ENCODE measurements around the gene TRAF2. TPM values are rescaled to one million over a fixed set of nuclear protein-coding genes. Genes with fewer than 3 reads are reported as not detected.
"Not testable (repeated sequence)": the region's sequence is repeated elsewhere in the genome, so short reads cannot be mapped to it uniquely, and the experiment has no call there.

The TRAF2 gene
- total RNA-seq, 1 experiment from 2014 or later: 8.1 TPM

DNA sequence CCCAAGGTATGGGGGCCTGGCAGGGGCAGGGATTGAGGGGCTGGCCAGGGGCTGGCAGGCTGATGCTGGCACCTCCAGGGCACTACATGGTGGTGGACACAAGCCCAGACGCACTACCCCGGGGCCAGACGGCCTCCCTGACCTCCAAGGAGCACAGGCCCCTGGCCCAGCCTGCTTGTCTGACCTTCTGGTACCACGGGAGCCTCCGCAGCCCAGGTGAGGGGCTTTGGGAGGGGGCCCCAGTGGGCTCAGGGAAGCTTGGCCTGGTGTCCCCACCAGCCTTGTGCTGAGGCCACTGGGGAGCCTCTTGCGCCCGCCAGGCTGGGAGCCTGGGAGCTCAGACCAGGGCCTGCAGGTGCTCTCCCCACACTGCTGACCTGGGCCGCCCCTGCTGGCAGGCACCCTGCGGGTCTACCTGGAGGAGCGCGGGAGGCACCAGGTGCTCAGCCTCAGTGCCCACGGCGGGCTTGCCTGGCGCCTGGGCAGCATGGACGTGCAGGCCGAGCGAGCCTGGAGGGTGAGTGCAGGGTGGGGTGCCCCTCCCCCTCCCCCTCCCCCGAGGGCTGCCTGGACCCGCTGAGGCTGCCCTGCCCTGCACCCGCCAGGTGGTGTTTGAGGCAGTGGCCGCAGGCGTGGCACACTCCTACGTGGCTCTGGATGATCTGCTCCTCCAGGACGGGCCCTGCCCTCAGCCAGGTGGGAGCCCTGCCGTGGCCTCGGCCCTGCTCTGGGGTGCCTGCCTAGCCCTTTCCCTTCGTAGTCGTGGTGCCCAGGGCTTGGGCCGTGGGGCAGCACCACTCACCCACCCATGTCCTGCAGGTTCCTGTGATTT, 28.5 kb upstream of the TRAF2 start:
- DNase-seq (ENCODE audit: low spot score): no peak

DNA sequence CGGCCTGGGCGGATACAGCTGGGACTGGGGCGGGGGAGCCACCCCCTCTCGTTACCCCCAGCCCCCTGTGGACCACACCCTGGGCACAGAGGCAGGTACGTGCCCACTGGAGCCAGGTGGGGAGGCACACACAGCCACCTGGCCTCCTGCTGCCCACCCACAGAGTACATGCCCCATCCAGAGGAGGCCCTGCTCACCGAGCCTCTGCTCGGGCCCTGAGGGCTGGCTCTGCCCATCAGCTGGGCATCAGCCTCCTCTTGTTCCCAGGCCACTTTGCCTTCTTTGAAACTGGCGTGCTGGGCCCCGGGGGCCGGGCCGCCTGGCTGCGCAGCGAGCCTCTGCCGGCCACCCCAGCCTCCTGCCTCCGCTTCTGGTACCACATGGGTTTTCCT, 27.9 kb upstream of the TRAF2 start:
- no peak for DNase-seq (ENCODE audit: low spot score)

DNA sequence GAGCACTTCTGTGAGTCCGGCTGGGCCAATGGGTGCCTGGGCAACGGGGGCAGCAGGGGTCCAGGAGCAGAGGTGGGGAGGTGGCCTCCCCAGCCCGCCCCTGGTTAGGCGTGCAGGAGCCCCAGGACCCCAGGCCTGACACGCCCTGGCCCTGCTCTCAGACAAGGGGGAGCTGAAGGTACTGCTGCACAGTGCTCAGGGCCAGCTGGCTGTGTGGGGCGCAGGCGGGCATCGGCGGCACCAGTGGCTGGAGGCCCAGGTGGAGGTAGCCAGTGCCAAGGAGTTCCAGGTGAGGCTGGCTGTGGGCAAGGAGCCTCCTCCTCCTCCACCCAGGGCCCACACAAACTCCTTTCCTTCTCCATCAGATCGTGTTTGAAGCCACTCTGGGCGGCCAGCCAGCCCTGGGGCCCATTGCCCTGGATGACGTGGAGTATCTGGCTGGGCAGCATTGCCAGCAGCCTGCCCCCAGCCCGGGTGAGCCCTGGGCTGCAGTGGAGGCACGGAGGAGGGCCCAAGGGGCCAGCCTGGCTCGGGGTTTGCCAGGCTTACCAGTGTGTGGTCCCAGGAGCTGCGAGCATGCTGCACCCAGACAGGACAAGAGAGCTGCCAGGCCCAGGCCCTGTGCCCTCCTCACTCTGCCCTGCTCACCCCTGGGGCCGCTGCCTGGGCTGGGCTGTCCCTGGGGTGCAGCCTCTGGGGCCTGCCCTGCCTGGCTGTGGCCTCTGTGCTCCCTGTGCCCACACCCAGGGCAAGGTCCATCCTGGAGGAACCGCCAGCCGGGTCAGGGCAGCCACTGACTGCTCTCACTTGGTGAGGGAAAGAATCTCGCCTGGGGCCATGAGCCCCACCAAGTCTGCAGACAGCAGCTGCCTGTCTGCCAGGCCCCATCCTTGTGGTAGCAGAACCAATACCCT, 27.2 kb upstream of the TRAF2 start:
- peak; percentile 55 for DNase-seq (ENCODE audit: low spot score)

DNA sequence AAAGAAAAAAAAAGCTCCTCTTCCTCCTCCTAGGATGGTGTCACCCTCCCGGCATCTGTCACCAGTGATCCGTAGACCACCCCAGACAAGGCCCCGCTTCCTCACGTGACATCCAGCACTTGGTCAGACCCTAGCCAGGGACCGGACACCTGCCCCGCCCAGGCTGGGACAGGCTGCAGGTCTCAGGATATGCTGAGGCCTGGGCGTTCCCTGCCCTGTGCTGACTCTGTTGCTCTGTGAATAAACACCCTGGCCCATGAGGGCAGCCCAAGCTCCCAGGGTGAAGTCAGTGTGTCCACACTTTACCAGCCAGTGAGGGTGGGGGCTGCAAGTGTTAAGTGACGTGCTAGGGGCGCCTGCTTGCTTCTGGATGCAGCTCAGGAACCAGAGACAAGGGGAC, 25.8 kb upstream of the TRAF2 start:
- no peak for DNase-seq (ENCODE audit: low spot score)

DNA sequence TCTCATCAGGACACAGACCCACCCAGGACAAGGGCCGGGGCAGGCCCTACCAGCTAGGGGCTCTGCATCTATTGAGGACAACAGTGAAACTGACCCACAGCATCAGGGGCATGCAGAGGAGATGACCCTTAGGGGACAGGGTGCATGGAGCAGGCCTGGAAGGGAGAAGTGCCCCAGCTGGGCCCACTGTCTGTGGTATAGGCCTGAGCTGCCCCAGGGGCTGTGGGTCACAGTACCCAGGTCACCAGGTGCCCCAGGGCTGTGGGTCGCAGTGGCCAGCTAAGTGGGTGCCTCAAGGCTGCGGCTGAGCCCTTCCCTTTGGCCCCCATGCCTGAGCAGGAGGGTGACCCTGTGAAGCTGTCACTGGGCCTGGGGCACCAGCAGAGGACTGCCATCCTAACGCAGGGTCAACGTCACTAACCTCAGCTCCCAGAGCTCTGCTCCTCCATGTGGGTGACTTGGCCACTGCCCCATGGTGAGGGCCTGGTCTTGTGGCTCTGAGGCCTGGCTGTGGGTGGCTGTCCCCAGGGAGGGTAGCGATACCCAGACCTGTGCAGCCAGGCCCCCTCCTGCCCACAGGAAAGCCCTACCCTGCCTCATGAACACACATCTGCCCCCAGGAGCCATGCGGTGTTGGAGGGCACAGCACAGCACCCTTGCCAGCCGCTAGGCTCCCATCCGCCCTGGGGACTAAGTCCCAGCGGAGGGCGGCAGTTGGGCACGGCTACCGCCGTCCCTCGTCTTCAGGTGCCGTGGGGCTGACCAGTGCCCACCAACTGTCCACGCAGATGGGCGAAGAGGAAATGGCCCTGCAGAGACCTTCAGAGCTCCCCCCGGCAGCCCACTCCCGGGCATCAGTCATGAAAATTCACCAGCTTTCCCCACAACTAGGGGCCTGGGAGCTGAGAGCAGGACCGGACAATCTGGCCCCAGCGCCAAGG, 25.1 kb upstream of the TRAF2 start:
- DNase-seq (ENCODE audit: low spot score): no peak

DNA sequence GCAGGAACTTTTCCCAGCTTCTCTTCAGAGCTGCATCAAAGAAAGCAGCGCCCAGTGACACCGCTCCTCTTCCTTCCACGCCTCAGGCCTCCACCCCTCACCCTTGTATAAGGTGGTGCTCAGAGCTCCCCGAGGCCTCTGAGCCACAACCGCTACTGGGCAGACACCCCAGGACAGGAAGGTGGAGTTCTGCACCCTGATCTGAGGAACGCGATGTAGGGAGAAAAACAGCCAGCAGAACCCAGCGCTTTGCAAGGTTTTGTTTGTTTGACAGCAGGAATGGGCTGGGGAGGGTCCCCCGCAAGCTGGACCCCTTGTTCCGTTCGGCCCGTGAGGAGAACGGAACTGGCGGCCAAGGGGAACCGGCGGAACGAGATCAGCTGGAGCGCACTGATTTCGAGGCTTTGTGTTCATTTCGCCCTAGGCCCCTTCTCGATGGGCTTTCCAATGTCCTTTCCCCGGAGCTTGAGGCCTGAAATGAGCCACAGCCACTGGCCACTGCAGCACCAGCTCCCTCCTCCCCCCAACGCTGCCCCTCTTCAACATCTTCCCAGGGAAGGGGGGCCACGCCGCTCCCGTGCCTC, 24.4 kb upstream of the TRAF2 start:
- DNase-seq (ENCODE audit: low spot score): no peak

DNA sequence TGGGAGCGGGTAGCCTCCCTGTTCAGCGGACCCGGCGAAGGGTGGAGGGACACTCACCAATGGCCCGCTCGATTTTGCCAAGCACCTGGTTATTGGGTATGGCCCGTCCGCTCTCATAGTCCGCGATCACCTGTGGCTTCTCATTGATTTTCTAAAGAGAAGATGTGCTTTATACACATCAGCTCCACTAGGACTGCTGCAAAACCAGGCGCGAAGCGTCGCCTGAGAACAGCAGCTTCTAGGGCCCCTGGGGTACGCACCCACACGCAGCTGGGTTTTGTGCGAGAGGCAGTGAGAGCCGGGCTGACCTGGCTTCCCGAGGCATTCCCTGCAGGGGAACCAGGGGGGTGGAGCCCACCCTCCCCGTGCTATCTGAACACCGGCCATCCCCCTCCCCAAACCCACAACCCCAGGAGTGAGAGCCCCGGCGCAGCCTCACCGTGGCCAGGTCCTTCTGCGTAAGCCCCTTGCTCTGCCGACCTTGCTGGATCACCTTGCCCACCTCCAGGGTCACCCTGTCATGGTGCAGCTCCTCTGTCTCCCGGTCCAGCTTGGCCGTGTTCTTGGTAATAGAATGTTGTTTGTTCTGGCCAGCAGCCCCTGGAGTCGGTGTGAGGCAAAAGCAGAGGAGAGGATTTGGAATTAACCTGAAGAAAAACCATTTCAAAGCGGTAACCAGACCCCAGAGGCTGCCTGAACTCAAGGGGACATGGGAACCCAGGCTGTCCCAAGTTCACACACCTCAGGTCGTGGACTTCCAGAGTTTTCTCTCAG, 23.3 kb upstream of the TRAF2 start:
- no peak for DNase-seq (ENCODE audit: low spot score)

DNA sequence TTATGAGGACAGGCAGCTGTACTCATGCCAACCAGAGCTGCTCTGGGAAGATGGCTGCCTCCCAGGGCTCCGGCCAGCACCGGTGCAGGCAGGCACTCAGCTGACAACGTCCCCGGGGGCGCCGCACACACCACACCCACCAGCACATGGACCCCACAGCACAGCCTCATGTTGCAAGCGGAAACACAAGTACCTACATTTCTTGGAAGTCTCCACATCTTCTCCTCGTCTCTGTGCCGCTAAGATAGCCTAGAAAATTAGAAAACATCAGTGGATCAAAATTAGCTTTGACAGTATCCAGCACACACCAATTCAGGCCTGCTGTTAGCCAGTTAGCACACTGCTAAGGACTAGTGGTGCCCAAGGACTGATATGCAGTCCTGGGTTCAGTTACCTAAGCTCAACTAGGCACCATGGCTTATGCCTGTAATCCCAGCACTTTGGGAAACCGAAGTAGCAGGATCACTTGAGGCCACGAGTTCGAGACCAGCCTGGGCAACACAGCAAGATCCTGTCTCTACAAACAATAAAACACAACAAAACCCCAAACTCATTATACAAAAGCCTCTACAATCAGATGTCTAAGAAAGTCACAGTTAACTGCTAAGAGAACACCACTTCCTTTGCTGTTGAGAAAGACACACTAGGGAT, 22.6 kb upstream of the TRAF2 start:
- DNase-seq (ENCODE audit: low spot score): no peak

DNA sequence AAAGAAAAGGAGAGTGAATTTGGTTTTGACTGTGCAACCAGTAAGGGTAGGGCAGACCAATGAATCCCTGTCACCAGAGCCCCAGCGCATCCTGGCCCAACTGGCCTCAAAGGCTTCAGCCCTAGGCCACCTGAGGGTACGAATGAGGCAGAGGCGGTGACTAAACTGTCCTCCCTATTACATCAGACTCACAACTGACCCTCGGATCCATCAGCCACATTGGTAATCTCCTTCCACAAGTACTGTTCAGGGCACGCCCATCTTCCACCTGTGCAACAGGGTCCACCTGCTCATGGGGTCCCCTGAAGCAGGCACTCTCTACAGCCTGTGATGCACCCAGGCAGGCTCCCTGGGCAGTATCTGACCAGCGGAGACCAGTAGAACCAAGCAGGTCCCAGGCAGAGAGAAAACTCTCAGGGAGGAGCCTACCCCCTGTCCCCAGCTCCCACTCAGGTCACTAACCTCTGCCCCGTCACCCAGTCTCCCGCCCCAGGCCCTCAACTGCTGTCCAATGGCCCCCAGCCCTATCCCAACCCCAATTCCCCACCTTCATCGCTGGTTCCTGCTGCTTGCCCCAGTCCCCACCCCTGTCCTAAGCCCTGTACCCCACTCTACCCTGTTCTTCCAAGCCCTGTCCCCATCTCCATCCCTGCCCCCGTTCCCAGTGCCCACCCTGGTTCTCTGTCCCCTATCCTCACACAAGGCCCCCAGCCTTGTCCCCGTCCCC, 21.1 kb upstream of the TRAF2 start:
- no peak for DNase-seq (ENCODE audit: low spot score)

DNA sequence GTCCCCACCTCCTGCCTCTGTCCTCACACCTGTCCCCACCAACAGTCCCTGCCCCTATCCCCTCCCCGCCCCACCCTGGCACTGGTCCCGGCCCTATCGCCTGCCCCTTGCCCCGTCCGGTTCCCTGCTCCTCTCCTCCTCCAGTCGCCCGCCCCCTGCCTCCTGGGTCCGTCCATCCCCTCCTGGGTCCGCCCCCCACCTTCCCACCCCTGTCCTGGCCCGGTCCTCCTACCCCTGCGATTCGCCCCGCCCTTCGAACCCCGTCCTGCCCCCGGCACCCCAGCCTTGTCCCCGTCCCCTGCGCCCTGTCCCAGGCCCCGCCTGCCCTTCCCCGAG, 20.6 kb upstream of the TRAF2 start:
- no peak for DNase-seq (ENCODE audit: low spot score)

DNA sequence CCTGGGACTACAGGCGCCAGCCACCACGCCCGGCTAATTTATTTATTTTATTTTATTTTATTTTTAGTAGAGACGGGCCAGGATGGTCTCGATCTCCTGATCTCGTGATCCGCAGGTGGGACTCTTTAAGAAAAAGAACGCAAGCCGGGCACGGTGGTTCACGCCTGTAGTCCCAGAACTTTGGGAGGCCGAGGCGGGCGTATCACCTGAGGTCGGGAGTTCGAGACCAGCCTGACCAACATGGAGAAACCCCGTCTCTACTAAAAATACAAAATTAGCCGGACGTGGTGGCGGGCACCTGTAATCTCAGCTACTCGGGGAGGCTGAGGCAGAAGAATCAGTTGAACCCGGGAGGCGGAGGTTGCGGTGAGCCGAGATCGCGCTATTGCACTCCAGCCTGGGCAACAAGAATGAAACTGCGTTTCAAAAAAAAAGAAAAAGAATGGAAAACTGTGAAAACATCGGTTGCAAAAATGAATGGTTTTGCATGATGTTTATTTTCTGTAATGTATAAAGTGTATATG, 19.4 kb upstream of the TRAF2 start:
- not testable (repeated sequence) for DNase-seq (ENCODE audit: low spot score)

DNA sequence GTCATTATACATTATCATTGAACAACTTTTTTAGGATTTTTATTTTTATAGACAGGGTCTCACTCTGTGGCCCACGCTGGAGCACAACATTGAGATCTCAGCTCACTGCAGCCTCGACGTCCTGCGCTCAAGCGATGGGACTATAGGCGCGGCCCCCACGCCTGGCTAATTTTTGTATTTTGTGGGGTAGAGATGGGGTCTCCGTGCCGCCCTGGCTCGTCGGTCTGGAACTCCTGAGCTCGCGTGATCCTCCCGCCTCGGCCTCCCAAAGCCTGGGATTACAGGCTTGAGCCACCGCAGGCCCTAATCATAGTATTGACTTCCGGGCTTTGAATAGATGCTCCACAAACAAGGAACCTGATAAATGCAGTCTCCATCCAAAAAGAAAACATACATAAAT, 18.8 kb upstream of the TRAF2 start:
- DNase-seq (ENCODE audit: low spot score): no peak

DNA sequence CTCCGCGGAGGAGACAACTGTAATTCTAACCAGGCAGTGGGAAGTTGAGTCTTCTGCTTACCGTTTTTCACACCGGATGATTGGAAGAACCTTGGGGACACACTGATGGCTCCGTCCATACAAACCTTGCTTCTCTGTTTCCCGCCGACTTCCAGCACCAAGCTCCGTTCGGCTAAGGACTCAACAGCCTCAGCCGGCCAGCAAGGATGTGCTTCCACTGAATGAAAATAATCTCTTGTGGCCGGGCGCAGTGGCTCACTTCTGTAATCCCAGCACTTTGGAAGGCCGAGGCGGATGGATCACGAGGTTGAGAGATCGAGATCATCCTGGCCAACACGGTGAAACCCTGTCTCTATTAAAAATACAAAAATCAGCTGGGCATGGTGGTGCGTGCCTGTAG, 18.4 kb upstream of the TRAF2 start:
- DNase-seq (ENCODE audit: low spot score): no peak

DNA sequence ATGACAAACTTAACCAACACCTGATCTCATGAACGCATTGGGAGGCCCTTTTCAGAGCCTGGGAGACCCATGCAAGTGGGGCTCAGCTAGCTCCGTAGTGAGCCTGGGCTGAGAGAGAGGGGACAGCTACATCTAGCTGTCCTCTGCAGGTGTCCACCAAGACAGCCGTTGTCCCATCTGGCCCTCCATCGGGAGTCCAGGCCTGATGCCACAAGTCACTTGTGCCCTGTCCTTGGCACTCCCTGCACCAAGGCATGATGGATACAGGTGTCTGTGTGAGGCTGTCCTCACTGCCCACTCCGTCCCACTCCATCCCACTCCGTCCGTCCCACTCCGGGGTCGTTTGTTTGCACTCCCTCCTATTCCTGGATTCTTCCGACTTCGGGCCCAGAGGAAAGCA, 17.7 kb upstream of the TRAF2 start:
- no peak for DNase-seq (ENCODE audit: low spot score)

DNA sequence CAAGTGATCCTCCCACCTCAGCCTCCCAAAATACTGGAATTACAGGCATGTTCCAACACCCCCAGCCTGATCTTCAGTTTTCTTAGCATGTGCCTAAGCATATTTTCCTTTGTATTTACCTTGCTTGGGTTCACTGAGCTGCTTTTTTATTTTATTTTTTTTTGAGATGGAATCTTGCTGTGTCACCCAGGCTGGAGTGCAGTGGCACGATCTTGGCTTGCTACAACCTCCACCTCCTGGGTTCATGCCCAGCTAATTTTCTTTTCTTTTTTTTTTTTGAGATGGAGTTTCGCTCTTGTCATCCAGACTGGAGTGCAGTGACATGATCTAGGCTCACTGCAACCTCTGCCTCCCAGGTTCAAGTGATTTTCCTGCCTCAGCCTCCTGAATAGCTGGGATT, 16.7 kb upstream of the TRAF2 start:
- not testable (repeated sequence) for DNase-seq (ENCODE audit: low spot score)

DNA sequence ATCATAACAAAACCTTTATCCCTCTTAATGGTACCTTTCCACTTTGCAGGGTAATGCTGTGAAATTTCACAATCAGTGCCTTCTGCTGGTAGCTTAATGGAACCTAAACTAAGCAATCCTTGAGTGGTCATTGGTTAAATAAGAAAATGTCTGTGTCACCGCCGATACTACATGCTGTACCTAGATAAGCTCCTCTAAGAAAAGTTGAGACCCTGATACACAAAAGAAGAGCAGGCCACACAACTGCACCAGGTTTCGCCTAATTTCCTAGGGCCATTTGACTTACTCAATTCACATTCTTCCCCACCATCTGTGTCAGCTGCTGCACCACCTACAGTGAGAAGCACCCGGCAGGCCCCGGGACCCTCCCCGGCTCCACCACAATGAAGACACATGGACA, 11.2 kb upstream of the TRAF2 start:
- no peak for DNase-seq (ENCODE audit: low spot score)

DNA sequence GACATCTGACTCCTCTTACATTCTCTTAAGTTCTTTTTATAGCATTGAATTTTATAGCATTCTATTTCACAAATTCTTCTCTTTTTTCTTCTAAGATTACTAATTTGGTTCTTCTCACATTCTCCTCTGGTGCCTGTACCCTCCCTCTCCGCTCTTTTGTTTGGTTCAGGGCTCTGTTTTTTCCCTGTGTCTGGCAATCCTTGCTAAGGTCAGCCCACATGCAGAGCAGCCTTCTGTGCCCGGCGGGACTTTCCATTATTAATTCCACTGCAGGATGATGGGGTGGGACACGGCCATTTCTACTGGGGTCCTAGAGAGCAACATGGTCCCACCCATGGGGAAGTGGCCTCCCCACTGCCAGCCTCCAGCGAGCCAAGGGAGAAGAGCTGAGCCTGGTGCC, 9.8 kb upstream of the TRAF2 start:
- DNase-seq (ENCODE audit: low spot score): no peak

DNA sequence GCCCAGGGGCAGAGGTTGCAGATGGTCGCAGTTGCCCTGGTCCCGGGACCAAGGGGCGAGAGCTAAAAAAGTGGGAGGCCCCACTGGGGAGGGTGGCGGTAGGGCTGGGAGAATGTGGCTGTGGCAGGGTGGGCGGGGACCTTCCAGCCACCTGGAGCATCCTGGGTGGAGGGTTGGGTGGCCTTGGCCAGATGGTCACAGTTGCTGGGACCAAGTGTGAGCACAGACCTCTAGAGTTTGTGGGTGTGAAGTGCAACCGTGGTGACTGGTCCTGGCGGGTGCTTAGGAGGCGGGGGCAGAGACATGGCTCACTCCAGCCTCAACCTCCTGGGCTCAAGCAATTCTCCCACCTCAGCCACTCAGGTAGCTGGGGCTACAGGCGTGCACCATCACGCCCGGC, 5.7 kb upstream of the TRAF2 start:
- no peak for DNase-seq (ENCODE audit: low spot score)

DNA sequence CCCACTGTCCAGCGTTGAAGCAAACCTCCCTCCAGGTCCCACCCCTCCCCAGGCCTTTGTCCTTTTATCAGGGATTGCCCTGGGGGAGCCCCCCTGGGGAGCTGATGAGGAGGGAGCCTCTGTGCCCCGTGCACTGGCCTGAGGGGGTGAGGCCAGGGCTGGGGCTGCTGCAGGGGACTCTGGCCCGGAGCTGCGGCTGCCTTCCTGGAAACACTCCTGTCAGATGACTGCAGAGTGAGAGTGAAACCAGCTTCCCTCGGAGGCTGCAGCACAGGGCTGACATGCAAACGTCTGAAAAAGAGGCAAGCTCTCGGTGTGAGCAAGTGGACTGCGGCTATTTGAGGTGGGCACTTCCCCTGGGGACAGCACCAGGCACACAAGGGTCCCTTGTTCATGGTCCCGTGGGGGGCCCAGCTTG, 4.6 kb upstream of the TRAF2 start:
- no peak for DNase-seq (ENCODE audit: low spot score)

Data from H4 (cell line).